OCI-LY1 (cell line): ENCODE results near the gene ORAI3.

ENCODE experiments used
- H2AFZ ChIP-seq: fragments of 200-600 bp; sonication (generic), shearing (Covaris generic); 2 replicates; pipeline ENCODE4 v1.6.0; 2014; ENCODE audit warnings: antibody characterized with exemption, mild to moderate bottlenecking, low read length
- H3F3A ChIP-seq: fragments of 200-600 bp; sonication (generic), shearing (Covaris generic); 2 replicates; pipeline ENCODE4 v1.6.0; 2014; ENCODE audit warnings: mild to moderate bottlenecking, antibody characterized with exemption, low read length, moderate library complexity; ENCODE audit not compliant: insufficient read depth
- H3K27ac ChIP-seq: fragments of 200-600 bp; sonication (generic); 2 replicates; pipeline ENCODE4 v1.5.1; 2014; ENCODE audit warnings: low read length, mixed run types, mild to moderate bottlenecking, low read depth; ENCODE audit not compliant: poor library complexity, severe bottlenecking
- H3K27me3 ChIP-seq: fragments of 200-600 bp; sonication (generic); 2 replicates; pipeline ENCODE4 v1.6.0; 2014; ENCODE audit warnings: antibody characterized with exemption, mild to moderate bottlenecking, low read length, moderate library complexity; ENCODE audit not compliant: insufficient read depth
- H3K36me3 ChIP-seq: fragments of 200-600 bp; sonication (generic); 2 replicates; pipeline ENCODE4 v1.6.1; 2014; ENCODE audit warnings: mild to moderate bottlenecking, antibody characterized with exemption, low read length, moderate library complexity, mixed read lengths; ENCODE audit not compliant: insufficient read depth
- H3K4me1 ChIP-seq: fragments of 200-600 bp; sonication (generic); 2 replicates; pipeline ENCODE4 v1.5.1; 2014; ENCODE audit warnings: mild to moderate bottlenecking, low read length, moderate library complexity; ENCODE audit not compliant: insufficient read depth, severe bottlenecking
- H3K4me2 ChIP-seq: fragments of 200-600 bp; sonication (generic), shearing (Covaris generic); 2 replicates; pipeline ENCODE4 v1.6.1; 2014; ENCODE audit warnings: low read length
- H3K4me3 ChIP-seq: fragments of 200-600 bp; sonication (generic); 2 replicates; pipeline ENCODE4 v1.5.1; 2014; ENCODE audit warnings: low read length, low read depth, mild to moderate bottlenecking, mixed read lengths; ENCODE audit not compliant: poor library complexity, severe bottlenecking
- H3K79me2 ChIP-seq: fragments of 200-600 bp; shearing (Covaris generic); 2 replicates; pipeline ENCODE4 v1.6.1; 2016; ENCODE audit warnings: mixed run types, low read length, mixed read lengths; ENCODE audit not compliant: insufficient read depth
- H3K9ac ChIP-seq: fragments of 200-600 bp; sonication (generic), shearing (Covaris generic); 2 replicates; pipeline ENCODE4 v1.6.1; 2014; ENCODE audit warnings: mild to moderate bottlenecking, low read length, mixed read lengths
- H3K9me2 ChIP-seq: fragments of 200-600 bp; sonication (generic), shearing (Covaris generic); 2 replicates; pipeline ENCODE4 v1.6.1; 2014; ENCODE audit warnings: low read depth, mild to moderate bottlenecking, low read length, mixed read lengths
- H3K9me3 ChIP-seq: fragments of 200-600 bp; shearing (Covaris generic); 2 replicates; pipeline ENCODE4 v1.6.1; 2014; ENCODE audit warnings: low read length, mixed read lengths
- H4K20me1 ChIP-seq: fragments of 200-600 bp; sonication (generic), shearing (Covaris generic); 2 replicates; pipeline ENCODE4 v1.6.0; 2016; ENCODE audit warnings: mild to moderate bottlenecking, low read length; ENCODE audit not compliant: insufficient read depth
- CTCF ChIP-seq: fragments of 200-600 bp; sonication (generic), shearing (Covaris generic); IDR thresholded peaks from 2 replicates; pipeline ENCODE4 v1.5.1; 2017; ENCODE audit warnings: mild to moderate bottlenecking, antibody characterized with exemption, low read length, moderate library complexity, mixed read lengths
- EZH2 ChIP-seq: fragments of 200-600 bp; sonication (generic), shearing (Covaris generic); IDR thresholded peaks from 2 replicates; pipeline ENCODE4 v1.8.0; 2017; ENCODE audit warnings: borderline replicate concordance, mixed run types, mild to moderate bottlenecking, antibody characterized with exemption, low read length, moderate library complexity, mixed read lengths

Gene ORAI3

GRCh38 chr16:30971298-30971697 is 22.4 kb downstream of the ORAI3 start:
- H2AFZ ChIP-seq = no peak overlapping the region
- no peak for TF ChIP-seq CTCF
- H3K79me2 ChIP-seq = no peaks in the 10 kb centered on the region
- peaks cover 85% of the 10 kb centered on the region for H3K36me3 ChIP-seq
- H4K20me1 ChIP-seq = no peaks in the 10 kb centered on the region
- no peaks in the 10 kb centered on the region for H3K9me3 ChIP-seq
- H3K27me3 ChIP-seq = no peaks in the 10 kb centered on the region
- no peak overlapping the region for H3K4me3 ChIP-seq
- no peak overlapping the region for H3K9ac ChIP-seq
- H3K27ac ChIP-seq = no peak overlapping the region
- H3K4me2 ChIP-seq = no peak overlapping the region
- no peaks in the 10 kb centered on the region for H3K4me1 ChIP-seq
- no peaks in the 10 kb centered on the region for H3F3A ChIP-seq
- H3K9me2 ChIP-seq = no peaks in the 10 kb centered on the region

DNA sequence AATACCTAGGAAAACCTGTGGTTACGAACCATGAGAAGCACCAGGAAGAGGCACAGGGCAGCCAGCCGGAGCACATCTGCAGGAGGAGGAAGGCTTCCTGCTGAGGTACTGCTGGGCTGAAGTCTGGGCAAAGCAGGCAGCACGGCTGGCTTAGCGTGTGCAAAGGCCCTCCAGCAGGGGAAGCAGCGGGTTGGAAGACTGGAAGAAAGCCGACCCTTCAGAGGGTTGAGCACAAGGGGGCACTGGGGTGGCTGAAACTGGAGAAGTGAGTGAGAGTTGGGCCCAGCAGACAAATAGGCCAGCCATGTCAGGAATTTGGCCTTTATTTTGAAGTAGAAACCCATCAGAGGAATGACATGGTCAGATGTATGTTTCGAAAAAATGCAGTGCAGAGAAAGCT is 24.0 kb downstream of the ORAI3 start:
- Histone ChIP-seq H3K9me3 (no peaks in the 10 kb centered on the region), H4K20me1 (no peaks in the 10 kb centered on the region), H3K27ac (no peak overlapping the region), H3K27me3 (no peaks in the 10 kb centered on the region), H3F3A (no peaks in the 10 kb centered on the region), H3K9ac (no peak overlapping the region), H3K9me2 (no peaks in the 10 kb centered on the region), H3K4me3 (no peak overlapping the region), H3K4me1 (no peaks in the 10 kb centered on the region), H3K79me2 (no peaks in the 10 kb centered on the region), H3K4me2 (no peak overlapping the region), H2AFZ (no peak overlapping the region), H3K36me3 (peaks cover 87% of the 10 kb centered on the region)
- no peak for TF ChIP-seq EZH2
- TF ChIP-seq CTCF = no peak

DNA sequence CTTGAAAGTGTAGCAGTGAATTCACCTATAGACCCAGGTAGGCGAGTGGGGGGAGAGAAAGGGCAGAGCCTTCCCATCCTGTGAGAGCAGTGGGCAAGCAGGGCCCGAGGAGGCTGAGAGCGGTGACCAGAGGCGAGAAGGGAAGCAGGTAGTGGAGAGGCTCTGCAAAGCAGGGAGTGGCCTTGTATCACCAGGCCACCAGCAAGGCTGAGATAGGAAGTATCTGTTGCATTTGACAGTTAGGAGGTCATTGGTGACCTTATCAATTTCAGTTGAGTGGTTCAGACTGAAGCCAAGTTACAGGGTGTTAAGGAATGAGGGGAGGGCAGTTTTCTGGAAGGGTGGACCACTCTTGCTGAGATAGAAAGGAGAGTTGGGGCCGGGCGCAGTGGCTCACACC is 25.5 kb downstream of the ORAI3 start:
- Histone ChIP-seq H3K9me2 (no peaks in the 10 kb centered on the region), H3K79me2 (no peaks in the 10 kb centered on the region), H3K36me3 (peaks cover 91% of the 10 kb centered on the region), H3K27me3 (no peaks in the 10 kb centered on the region), H3K4me2 (no peak overlapping the region), H3K4me3 (no peak overlapping the region), H3K9me3 (no peaks in the 10 kb centered on the region), H3K4me1 (no peaks in the 10 kb centered on the region), H4K20me1 (no peaks in the 10 kb centered on the region), H2AFZ (no peak overlapping the region), H3F3A (no peaks in the 10 kb centered on the region), H3K9ac (no peak overlapping the region), H3K27ac (no peak overlapping the region)
- TF ChIP-seq EZH2 = no peak

DNA sequence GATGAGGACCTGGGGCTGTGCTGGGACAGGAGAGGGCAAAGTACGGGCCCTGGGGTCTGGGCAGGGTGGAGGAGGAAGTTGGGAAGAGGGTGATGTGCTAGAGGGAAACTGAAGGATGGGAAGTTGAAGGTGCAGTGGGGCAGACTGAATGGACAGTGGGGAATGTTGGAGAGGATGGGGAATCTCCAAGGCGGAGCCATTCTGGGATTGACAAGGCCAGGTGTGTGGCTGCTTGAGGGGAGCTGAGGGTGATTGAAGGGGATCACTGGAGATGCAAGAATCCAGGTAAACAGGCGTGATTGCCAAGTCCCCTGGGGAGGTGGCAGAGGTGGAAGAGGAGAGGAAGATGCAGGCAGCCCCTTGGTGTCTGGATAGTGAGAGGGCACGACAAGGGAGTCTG is 27.6 kb downstream of the ORAI3 start:
- no peaks in the 10 kb centered on the region for H3K9me3 ChIP-seq
- no peaks in the 10 kb centered on the region for H3F3A ChIP-seq
- peaks cover 93% of the 10 kb centered on the region for H3K36me3 ChIP-seq
- no peaks in the 10 kb centered on the region for H4K20me1 ChIP-seq
- TF ChIP-seq CTCF (no peak), EZH2 (no peak)
- no peak overlapping the region for H3K4me3 ChIP-seq
- no peaks in the 10 kb centered on the region for H3K27me3 ChIP-seq
- H3K4me2 ChIP-seq = no peak overlapping the region
- H3K27ac ChIP-seq = no peak overlapping the region
- no peak overlapping the region for H3K9ac ChIP-seq
- H3K79me2 ChIP-seq = no peaks in the 10 kb centered on the region
- H2AFZ ChIP-seq = no peak overlapping the region
- no peaks in the 10 kb centered on the region for H3K4me1 ChIP-seq
- H3K9me2 ChIP-seq = no peaks in the 10 kb centered on the region
